HepG2 (cell line): Measurements from ENCODE around the gene HABP4. TPM values are rescaled to one million over a fixed set of nuclear protein-coding genes. Genes with fewer than 3 reads are reported as not detected.

ENCODE experiments used
- BCL6 ChIP-seq: IDR thresholded peaks from 2 replicates; pipeline ENCODE4 v1.6.1; 2016; ENCODE audit warnings: missing genetic modification reagents, missing compliant biosample characterization
- CBFB ChIP-seq: sonication (generic); formaldehyde crosslinking; IDR thresholded peaks from 2 replicates; pipeline ENCODE4 v1.4.0; 2020; ENCODE audit warnings: missing genetic modification reagents
- CENPX ChIP-seq: sonication (generic); formaldehyde crosslinking; IDR thresholded peaks from 2 replicates; pipeline ENCODE4 v1.9.0; 2021; ENCODE audit warnings: mild to moderate bottlenecking, missing genetic modification reagents, moderate library complexity
- FOSL1 ChIP-seq: sonication (generic); formaldehyde crosslinking; IDR thresholded peaks from 2 replicates; pipeline ENCODE4 v1.9.0; 2021; ENCODE audit warnings: missing genetic modification reagents, borderline replicate concordance
- GFI1 ChIP-seq: sonication (generic); formaldehyde crosslinking; IDR thresholded peaks from 2 replicates; pipeline ENCODE4 v1.5.0; 2020; ENCODE audit warnings: missing genetic modification reagents, mild to moderate bottlenecking, borderline replicate concordance
- GTF3A ChIP-seq: sonication (generic); formaldehyde crosslinking; conservative IDR thresholded peaks from 2 replicates; pipeline ENCODE4 v1.4.0; 2020; ENCODE audit warnings: mild to moderate bottlenecking, missing genetic modification reagents
- KDM5B ChIP-seq: sonication (generic); formaldehyde crosslinking; IDR thresholded peaks from 2 replicates; pipeline ENCODE4 v1.4.0; 2020; ENCODE audit warnings: missing genetic modification reagents, mild to moderate bottlenecking, borderline replicate concordance
- KIAA2018 ChIP-seq: sonication (generic); formaldehyde crosslinking; IDR thresholded peaks from 2 replicates; pipeline ENCODE4 v1.5.0; 2020; ENCODE audit warnings: mild to moderate bottlenecking, missing genetic modification reagents, borderline replicate concordance
- MATR3 ChIP-seq: sonication (generic); formaldehyde crosslinking; IDR thresholded peaks from 2 replicates; pipeline ENCODE4 v1.4.0; 2020; ENCODE audit warnings: missing genetic modification reagents
- MXI1 ChIP-seq: IDR thresholded peaks from 3 replicates; pipeline ENCODE4 v1.6.1; 2012; ENCODE audit warnings: low read depth, low read length, inconsistent platforms, borderline replicate concordance
- NCOA2 ChIP-seq: sonication (generic); formaldehyde crosslinking; IDR thresholded peaks from 2 replicates; pipeline ENCODE4 v1.8.0; 2022; ENCODE audit warnings: inconsistent platforms
- PLSCR1 ChIP-seq: sonication (generic); formaldehyde crosslinking; IDR thresholded peaks from 2 replicates; pipeline ENCODE4 v1.5.0; 2020; ENCODE audit warnings: missing genetic modification reagents, mild to moderate bottlenecking, borderline replicate concordance
- RFX3 ChIP-seq: IDR thresholded peaks from 2 replicates; pipeline ENCODE4 v1.6.1; 2016; ENCODE audit warnings: missing biosample characterization, missing genetic modification reagents
- SMYD3 ChIP-seq: sonication (generic); formaldehyde crosslinking; IDR thresholded peaks from 2 replicates; pipeline ENCODE4 v1.8.1; 2023; ENCODE audit warnings: mild to moderate bottlenecking, missing genetic modification reagents
- TFAP4 ChIP-seq: sonication (generic); IDR thresholded peaks from 2 replicates; pipeline ENCODE4 v1.6.1; 2016; ENCODE audit warnings: low read depth, borderline replicate concordance
- WIZ ChIP-seq: sonication (generic); formaldehyde crosslinking; IDR thresholded peaks from 2 replicates; pipeline ENCODE4 v1.5.1; 2020; ENCODE audit warnings: mild to moderate bottlenecking, missing genetic modification reagents
- ZFP36L1 ChIP-seq: sonication (generic); formaldehyde crosslinking; IDR thresholded peaks from 2 replicates; pipeline ENCODE4 v1.8.0; 2022; ENCODE audit warnings: mild to moderate bottlenecking, missing genetic modification reagents, moderate library complexity
- ZNF335 ChIP-seq: sonication (generic); formaldehyde crosslinking; IDR thresholded peaks from 2 replicates; pipeline ENCODE4 v1.4.0; 2020; ENCODE audit warnings: missing genetic modification reagents
- ZNF33B ChIP-seq: sonication (generic); formaldehyde crosslinking; IDR thresholded peaks from 2 replicates; pipeline ENCODE4 v1.5.1; 2020; ENCODE audit warnings: mild to moderate bottlenecking, missing genetic modification reagents
- ZNF354B ChIP-seq: sonication (generic); formaldehyde crosslinking; IDR thresholded peaks from 2 replicates; pipeline ENCODE4 v1.8.0; 2022; ENCODE audit warnings: mild to moderate bottlenecking, missing genetic modification reagents
- ZNF44 ChIP-seq: sonication (generic); formaldehyde crosslinking; IDR thresholded peaks from 2 replicates; pipeline ENCODE4 v1.5.1; 2020; ENCODE audit warnings: mild to moderate bottlenecking, missing genetic modification reagents
- ZNF619 ChIP-seq: sonication (generic); formaldehyde crosslinking; IDR thresholded peaks from 2 replicates; pipeline ENCODE4 v1.4.0; 2020; ENCODE audit warnings: mild to moderate bottlenecking, missing genetic modification reagents
- ZNF879 ChIP-seq: sonication (generic); formaldehyde crosslinking; IDR thresholded peaks from 2 replicates; pipeline ENCODE4 v1.8.1; 2023; ENCODE audit warnings: missing genetic modification reagents
- polyA plus RNA-seq, 8 experiments: library from polyadenylated mRNA; depleted of rRNA in 3 of 8; stranded (reverse) in 7 of 8; unstranded in 1 of 8; fragments of >200 nt; fragmentation: Illumina TruSeq in 4 of 8; extraction: Trizol in 4 of 8; gene quantifications; 2 replicates each; pipeline versions ENCODE4 v1.2.1 to v1.2.3, GENCODE V29; 2011 to 2016; ENCODE audit warnings: low read depth in 4 of 8, missing spikeins in 1 of 8, mixed read lengths in 1 of 8; ENCODE audit not compliant: insufficient read depth in 1 of 8
- total RNA-seq, 5 experiments: library from RNA; depleted of rRNA; stranded (reverse); fragments of >200 nt; fragmentation: Illumina TruSeq; extraction: Trizol; gene quantifications; 2 replicates each; pipeline ENCODE4 v1.2.3, GENCODE V29; 2016; ENCODE audit warnings: low read depth in 1 of 5

The HABP4 gene
- total and polyA plus RNA-seq, 2 of the 13 experiments (the other 11 are each of a cell fraction or from before 2014, with no cell fraction given) = 14.3 to 26.6 TPM

GRCh38 chr9:96417051-96417586 lies 32.9 kb upstream of the HABP4 start (continued):
- TF ChIP-seq CENPX (no peak), CBFB (CRISPR knock-in tag) (peak; percentile 73), ZNF354B (CRISPR knock-in tag) (no peak), ZNF335 (peak; percentile 34; the same call in 1 of the 2 replicates), ZNF44 (CRISPR knock-in tag) (no peak), TFAP4 (peak; percentile 72; the same call in 1 of the 2 replicates), MATR3 (CRISPR knock-in tag) (no peak), GTF3A (CRISPR knock-in tag) (peak; percentile 40; the same call in 1 of the 2 replicates), ZFP36L1 (peak; percentile 68; the same call in 1 of the 2 replicates), PLSCR1 (no peak), BCL6 (CRISPR knock-in tag) (peak; percentile 67), WIZ (no peak), KIAA2018 (CRISPR knock-in tag) (no peak), ZNF619 (CRISPR knock-in tag) (peak; percentile 90; the same call in 1 of the 2 replicates), SMYD3 (CRISPR knock-in tag) (0 out of 2 replicates have a peak, but pooled peaks have one; percentile 80), RFX3 (CRISPR knock-in tag) (no peak), GFI1 (CRISPR knock-in tag) (peak; percentile 62; the same call in 1 of the 2 replicates), MXI1 (peak; percentile 79; the same call in 1 of the 3 replicates), NCOA2 (CRISPR knock-in tag) (no peak), KDM5B (CRISPR knock-in tag) (peak; percentile 85; the same call in 1 of the 2 replicates), FOSL1 (no peak; the same call in 1 of the 2 replicates), ZNF33B (CRISPR knock-in tag) (no peak), ZNF879 (CRISPR knock-in tag) (no peak)
